NCI-H1436 treated with DMSO at 0.1 percent for 48 hours (cell line): Measurements from ENCODE around the gene CFLAR.
"Not testable (repeated sequence)": the region's sequence is repeated elsewhere in the genome, so short reads cannot be mapped to it uniquely, and the experiment has no call there.

Experiments used
- DNase-seq: peaks from one replicate; lab custom pipeline; 2025; lab: John Stamatoyannopoulos, UW

The CFLAR gene

DNA sequence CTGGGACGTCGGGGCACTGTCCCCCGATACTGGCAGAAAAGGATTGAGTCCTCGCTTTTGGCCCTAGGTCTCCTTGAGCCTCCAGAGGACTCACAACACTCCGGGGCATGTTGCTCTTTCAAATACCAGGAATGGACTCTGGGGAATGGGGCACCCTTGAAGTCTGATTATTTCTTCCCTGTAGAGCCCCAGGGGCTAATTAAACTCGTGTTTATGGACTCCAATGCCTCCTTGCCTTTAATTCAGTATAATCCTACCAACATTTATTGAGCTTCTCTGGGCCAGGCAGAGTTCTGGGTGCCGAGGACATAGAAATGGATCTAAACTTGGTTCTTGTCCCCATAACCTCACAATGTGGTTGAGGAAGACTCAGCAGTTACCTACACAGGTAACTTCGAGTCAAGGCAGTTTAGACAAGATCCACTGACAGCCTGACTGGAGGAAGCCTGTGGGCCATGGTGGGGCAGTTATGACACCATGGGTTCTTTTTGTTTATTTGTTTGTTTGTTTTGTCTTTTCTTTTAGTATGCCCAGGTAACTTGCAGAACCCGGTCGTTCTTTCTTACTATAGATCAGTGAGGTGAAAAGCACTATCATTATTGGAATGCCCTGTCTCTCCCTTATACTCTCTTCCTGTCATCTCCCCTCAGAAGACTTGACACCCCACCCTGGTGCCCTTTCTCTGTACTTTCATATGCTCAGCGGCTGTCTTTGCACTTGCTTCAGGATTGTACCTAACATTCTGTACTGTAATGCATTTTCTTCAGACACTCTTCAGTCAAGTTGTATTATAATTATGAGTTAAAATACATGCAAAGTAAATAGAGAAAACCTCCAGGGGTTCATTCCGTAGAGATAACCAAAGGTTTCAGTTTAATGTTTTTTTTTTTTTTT is 3.2 kb downstream of the CFLAR start:
- DNase-seq, result no peak

DNA sequence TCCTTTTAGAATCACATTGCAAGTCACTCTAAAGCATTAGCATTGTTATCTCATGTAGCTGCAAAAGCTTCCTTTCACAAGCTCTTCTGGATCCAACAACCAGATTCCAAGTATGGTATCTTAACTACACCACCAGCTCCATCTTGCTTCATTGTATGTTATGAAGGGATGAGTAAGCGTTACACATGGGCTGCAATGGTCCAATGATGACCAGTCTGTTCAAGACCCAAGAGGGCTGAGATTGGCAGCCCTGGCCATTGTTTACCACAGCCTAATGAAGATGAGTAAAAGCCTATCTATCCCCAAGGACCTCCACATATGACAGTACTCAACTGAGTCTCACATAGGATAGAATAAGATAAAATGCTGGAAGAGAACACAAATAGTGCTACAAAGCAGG is 6.3 kb downstream of the CFLAR start:
- DNase-seq, result no peak

DNA sequence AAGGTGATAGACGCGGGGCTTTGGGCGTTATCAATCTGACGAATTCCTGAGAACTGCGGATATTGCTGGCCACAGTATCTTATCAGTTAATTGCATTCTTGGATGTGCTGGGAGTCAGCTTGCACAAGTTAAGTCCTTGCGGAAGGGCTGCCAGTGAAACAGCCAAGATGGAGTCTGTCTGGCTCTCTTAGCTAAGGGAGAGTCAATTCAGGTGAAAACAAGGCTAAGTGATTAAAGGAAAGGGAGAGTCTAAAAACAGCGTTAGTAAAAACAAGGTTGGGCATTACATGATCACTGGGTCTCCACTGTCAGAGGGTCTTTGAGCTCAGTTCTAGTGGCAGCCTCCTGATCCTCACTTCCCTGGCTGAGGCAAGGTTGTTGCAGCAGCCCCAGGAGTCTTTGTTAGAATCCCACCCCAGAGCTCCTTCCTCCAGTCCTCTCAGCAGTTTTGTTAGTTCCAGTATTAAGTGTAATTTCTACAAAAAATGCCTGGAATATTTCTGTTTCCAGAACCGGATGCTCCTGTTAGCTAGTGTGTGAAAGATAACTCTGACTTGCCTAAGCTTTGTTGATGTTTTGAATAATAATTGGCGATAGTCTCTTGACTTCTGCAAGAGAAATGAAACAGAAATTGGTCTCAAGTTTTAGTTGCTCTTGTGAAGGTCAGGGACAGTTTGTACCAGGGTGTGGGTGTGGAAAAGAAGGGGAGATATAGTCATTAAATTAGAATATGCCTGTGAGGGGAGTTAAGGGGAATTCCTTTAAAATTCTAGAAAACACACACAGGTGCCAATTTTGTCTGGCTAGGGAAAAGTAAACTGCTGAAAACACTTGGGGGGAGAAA is 10.6 kb downstream of the CFLAR start:
- no peak for DNase-seq

DNA sequence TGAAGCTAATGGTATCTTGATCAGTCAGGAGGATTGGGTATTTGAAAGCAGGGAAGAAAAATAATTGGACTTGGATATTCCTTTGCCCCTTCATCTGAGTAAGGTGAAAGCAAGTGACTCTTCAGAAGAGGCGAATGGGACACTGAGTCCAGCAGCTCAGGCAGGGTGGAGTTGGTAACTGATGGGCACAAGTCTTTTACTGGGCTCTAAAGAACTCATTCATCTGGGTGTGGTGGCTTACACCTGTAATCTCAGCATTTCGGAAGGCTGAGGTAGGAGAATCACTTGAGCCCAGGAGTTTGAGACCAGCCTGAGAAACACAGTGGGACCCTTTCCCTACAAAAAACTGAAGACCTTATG is 11.2 kb downstream of the CFLAR start:
- DNase-seq, result no peak

DNA sequence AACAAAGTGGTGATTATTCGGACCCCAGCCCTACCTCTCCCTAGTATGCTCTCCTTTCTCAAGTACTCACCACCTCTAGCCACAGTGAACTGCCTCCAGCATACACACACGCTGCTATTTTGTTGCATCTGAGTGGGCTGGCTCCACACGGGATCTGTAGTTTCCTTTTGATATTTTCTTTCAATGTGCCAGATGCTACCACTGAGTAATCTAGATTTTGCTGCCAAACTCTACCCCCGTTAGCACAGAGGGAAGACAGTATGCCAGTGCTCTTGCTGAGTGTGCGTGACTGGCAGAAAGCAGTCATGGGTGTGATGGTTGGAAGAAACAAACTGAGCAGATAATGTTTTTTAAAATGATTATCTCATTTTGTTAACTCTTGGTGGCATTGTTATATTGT is 11.6 kb downstream of the CFLAR start:
- no peak for DNase-seq

DNA sequence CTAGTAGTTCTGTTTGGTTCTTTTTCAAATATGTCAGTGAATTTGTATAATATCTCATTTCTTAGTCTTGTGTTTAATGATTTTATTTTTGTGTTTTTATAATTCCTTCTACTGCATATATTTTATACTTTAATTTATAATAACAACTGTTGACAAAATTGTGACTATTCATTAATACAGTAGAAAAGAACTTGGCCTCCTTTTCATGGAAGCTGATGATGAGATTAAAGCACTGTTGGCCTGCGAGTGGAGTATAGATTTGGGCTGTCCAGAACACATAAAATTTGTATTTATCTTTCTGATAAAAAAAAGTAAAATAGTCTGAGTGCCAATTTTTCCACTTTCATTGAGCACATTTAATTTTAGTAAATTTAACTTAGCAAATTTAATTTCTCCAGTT is 12.1 kb downstream of the CFLAR start:
- no peak for DNase-seq

DNA sequence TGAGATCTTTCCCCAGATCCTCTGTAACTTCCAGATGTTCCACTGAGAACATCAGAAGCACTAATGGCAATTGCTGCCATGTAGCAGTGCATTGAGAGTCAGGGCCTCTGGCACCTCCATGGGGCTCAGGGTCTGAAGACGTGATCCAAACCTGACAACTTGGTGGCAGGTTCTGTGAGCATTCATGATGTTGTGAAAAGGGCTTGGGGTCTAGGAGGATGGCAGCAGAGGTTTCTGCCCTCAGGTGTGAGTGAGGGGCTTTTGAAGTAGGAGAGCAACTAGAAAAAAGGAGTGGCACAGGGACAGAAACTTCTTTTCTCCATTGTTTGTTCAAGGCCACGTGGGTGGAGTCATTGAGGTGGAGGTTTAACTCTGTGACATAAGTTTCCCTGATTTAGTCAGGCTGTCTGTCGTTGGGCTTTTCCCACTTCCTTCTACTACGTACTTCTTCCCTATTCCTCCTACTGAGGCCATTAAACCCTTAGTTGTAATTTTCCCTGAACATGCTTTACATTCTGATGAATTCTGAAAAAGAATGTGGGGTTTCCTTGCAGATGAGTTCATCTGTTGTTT is 13.1 kb downstream of the CFLAR start:
- no peak for DNase-seq

DNA sequence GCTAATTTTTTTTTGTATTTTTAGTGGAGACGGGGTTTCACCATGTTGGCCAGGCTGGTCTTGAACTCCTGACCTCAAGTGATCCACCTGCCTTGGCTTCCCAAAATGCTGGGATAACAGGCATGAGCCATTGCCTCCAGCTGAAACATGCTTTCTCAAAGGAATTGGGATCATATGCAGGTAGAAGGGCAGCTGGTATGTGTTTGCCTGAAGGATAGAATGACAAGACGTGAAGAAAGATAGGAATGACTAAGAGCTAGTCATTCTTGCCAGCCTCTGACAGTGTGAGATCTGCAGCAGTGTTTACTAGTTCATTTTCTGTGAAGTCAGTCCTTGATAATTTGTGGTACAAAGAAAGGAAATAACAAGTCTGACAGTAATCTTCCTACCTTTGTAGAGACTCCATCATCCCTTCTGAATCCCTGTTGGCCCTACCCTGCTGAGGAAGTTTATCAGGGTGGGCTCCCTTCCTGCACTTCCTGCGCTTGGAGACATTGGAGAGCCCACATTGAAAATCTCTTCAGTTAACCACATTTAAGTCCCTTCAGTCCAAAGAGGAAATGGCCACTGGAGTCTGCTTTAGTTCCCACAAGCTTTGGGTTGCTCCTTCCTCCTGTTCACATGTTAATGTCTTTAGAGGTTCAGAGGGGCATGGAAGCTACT is 14.7 kb downstream of the CFLAR start:
- no peak for DNase-seq

DNA sequence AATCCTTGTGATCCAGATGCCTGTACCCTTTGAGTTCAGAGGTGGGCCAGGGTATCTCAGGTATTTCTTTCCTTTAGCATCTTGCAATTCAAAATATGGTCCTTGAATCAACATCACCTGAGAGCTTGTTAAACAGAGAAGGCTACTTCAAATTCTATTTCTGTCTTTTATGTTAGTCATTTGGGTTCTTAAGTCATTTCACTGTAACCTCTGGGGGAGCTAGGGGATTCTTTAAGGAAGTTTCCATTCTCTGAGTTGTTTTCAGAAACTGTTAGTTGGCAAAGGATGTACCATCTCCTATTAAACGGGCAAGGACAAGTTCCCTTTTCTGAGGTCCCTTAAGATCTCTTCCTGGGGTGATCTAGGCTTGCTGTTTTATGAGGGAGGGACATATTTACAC is 16.6 kb downstream of the CFLAR start:
- no peak for DNase-seq

DNA sequence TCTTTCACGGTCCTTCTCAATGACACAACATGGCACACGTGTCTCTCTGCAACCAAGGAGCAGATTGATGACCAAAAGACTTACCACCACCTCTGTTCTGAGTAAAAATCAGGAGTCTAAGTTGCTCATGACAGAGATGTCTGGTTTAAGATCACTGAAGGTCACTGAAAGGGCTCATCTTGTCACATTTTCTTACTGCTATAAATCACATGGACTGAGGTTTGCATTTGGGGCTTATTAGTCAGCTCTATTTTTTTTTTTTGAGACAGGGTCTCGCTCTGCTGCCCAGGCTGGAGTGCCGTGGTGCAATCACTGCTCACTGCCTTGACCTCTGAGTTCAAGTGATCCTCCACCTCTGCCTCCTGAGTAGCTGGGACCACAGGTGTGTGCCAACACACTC is 19.4 kb downstream of the CFLAR start:
- no peak for DNase-seq

DNA sequence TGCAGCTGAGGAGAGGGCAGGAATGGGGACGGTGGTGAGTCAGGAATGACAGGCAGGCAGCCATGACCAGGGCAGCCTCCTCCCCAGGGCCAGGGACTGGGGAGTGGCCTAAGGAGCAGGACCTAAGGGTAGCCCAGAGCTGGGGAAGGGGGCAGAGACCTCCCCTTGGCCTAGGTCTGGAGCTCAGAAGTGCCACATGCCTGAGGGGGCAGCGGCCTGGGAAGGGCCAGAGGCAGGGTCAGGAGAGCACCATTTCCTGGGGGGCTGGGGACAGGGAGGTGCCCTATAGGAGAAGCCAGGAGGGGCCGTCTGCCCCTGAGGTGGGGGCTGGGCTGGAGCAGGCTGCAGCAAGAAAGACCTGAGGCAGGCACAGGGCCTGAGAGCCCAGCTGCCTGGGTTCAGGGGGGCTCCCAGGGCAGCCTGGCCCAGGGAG is 20.9 kb downstream of the CFLAR start:
- no peak for DNase-seq

DNA sequence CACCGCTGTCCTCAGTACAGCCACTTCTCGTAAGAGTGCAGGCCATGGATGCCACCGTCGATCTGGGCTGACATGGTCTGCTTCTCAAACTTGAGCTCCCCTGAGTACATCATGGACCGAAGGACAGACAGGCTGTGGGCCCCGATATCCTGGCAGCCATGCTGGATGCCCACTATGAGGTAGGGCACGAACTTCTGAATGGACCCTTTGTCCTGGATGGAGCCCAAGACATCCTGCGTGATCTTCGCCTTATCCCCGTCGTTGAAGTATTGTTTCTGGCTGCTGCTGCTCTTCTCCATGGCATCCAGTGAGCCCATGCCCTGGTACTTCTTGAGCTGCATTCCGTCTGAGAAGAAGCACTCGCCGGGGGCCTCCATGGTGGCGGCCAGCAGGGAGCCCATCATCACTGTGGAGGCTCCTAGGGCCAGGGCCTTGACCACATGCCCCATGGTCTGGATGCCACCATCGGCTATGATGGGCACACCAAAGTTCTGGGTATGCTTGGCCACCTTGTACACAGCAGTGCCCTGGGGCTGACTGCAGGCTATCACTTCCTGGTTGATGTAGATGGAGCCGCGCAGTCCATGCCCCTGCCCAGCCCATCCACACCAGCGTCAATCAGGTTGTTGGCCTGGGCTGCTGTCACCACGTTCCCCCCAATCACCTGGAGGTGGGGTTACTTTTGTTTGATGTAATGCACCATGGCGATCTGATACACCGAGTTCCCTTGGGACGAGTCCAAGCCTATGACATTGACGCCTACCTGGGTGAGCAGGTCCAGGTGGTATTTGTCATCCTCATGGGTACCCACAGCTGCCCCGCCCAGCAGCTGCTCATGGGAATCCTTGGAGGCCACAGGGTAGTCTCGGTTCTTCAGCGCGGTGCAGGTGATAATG is 21.8 kb downstream of the CFLAR start:
- no peak for DNase-seq

DNA sequence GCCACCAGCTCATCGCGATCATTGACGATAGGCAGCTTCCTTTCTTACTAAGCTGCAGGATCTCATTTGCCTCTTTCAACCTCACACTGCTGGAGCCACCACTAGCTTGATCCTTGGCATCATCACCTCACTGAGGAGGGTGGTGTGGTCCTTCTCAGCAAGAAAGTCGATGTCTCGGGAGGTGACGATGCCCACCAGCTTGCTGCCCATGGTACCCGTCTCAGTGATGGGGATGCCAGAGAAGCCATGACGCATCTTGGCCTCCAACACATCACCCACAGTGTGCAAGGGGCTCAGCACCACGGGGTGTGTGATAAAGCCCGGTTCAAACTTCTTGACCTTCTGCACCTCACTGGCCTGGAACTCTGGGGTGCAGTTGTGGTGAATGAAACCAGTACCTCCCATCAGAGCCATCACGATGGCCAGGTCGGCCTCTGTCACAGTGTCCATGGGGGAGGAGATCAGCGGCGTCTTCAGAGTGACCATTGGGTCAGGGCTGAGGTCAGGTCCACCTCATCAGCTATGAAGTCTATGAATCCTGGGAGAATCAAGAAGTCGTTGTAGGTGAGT is 22.5 kb downstream of the CFLAR start:
- DNase-seq, result no peak

DNA sequence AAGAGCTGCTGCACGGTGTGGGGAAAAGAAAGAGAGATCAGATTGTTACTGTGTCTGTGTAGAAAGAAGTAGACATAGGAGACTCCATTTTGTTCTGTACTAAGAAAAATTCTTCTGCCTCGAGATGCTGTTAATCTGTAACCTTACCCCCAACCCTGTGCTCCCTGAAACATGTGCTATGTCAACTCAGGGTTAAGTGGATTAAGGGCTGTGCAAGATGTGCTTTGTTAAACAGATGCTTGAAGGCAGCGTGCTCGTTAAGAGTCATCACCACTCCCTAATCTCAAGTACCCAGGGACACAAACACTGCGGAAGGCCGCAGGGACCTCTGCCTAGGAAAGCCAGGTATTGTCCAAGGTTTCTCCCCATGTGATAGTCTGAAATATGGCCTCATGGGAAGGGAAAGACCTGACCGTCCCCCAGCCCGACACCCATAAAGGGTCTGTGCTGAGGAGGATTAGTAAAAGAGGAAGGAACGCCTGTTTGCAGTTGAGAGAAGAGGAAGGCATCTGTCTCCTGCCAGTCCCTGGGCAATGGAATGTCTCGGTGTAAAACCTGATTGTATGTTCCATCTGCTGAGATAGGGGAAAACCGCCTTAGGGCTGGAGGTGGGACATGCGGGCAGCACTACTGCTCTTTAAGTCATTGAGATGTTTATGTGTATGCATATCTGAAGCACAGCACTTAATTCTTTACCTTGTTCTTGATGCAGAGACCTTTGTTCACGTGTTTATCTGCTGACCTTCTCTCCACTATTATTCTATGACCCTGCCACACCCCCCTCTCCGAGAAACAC is 23.2 kb downstream of the CFLAR start:
- DNase-seq, result not testable (repeated sequence)

DNA sequence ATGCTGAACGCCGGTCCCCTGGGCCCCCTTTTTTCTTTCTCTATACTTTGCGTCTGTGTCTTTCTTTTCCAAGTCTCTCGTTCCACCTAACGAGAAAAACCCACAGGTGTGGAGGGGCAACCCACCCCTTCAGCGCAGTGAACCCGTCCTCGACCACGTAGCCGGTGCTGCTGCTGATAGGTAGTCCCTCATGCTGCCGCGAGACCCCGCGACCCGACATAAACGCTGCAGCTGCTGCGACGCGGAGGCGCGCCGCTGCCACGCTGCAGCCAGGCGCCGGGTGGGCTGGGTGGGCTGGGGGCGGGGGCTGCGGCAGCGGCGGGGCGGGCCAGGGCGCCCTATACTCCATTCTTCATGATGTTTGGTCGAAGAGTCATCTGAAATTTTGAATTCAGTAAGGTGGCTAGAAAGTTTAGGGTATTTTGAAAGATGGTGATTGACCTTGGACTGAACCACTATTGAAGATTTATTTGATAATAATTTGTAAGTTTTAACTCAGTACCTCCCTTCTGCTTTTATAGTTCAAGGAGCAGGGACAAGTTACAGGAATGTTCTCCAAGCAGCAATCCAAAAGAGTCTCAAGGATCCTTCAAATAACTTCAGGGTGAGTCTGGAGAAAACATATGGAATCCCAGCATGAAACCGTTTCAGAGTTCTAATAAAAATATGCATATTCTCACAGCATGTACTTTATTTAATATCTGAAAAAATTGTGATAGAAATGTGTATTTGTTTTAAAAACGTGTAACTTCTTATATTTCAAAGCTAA is 24.1 kb downstream of the CFLAR start:
- no peak for DNase-seq

DNA sequence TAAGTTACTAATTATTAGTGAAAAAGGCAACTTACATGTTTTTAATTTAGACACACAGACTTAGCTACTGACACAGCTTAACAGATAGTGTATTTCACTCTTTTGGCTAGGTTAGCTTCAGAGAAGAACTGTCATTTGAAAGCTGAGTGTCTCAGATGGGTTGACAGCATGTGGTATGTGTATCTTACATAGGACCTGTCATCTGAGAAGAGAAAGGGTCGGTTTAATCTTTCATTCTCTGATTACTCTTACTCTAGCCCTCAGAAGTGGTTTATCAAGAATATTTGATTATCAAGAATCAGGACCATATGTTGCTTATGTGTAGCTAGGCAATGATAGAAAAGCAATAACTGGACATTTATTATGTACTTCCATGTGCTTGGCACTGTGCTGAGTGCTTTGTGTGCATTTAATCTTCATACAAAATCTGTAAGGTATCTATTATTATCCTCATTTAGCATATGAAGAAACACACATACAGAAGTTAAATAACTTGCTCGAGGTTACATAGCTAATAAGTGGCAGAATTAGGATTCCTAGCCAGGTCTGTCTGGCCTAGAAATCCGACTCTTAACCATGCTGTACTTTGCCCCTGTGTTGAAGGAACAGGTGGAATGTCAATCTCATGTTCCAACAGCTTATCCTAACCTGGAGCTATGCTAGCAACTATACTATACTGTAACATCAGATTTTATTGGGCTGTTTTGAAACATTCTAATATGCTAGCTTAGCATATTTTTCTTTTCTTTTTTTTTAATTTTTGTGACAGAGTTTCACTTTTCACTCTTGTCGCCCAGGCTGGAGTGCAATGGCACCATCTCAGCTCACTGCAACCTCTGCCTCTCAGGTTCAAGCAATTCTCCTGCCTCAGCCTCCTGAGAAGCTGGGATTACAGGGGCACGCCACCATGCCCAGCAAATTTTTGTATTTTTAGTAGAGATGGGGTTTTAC is 28.4 kb downstream of the CFLAR start:
- DNase-seq, result no peak

DNA sequence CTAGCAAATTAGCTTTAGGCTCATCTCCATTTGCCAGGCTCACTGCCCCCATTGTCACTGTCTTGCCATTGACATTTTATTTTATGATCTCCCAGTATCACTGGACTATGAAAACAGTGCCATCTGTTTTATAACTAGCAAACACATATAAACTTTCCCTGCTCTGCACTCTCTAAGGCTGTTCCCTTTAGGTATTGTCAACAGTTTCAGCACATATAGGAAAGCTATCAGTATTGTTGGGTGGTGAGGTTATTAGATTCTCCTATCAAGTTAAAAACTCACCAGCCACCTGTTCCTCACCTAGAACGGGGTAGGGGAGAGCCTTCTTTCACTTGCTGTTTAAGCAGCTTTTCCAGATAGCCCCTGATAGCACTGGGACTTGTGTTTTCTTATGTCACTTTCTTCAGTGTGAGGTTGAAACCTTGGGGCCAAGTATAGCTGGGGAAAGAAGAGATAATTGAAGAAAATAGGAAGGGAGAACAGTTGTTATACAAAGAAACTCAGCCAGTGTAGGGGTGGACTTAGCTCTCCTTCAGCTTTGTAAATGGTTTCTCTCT is 32.5 kb downstream of the CFLAR start:
- no peak for DNase-seq
